Adrenal gland (tissue), 12 donors: Measurements from ENCODE around the gene ARFGAP3. TPM values are rescaled to one million over a fixed set of nuclear protein-coding genes. Genes with fewer than 3 reads are reported as not detected.

Experiments used
- DNase-seq, 7 donors: peaks; one replicate each; pipeline ENCODE4 v3.0.0-alpha.2; 2019 to 2020
- H3K27ac ChIP-seq, 5 donors: fragments of 200-600 bp; sonication (generic) in 4 of 5; 1 replicate in 3 of 5; 2 replicates in 2 of 5; pipeline versions ENCODE4 v1.5.1 to v1.8.0; 2016 to 2020; ENCODE audit warnings: mild to moderate bottlenecking in 1 of 5
- H3K27me3 ChIP-seq: fragments of 200-600 bp; 2 replicates; pipeline ENCODE4 v1.8.0; 2021
- H3K36me3 ChIP-seq, 2 donors: fragments of 200-600 bp; replicated peaks in 1 of 2; 1 replicate in 1 of 2; 2 replicates in 1 of 2; pipeline versions ENCODE4 v1.5.1 to v1.8.0; 2018 to 2022
- H3K4me1 ChIP-seq, 2 donors: fragments of 200-600 bp; replicated peaks in 1 of 2; 1 replicate in 1 of 2; 2 replicates in 1 of 2; pipeline versions ENCODE4 v1.5.1 to v1.8.0; 2018 to 2021
- H3K4me3 ChIP-seq, 4 donors: fragments of 200-600 bp; sonication (generic) in 3 of 4; one replicate each; pipeline ENCODE4 v1.5.1; 2016 to 2018
- H3K9me3 ChIP-seq, 3 donors: fragments of 200-600 bp; sonication (generic) in 1 of 3; replicated peaks in 1 of 3; 1 replicate in 2 of 3; 2 replicates in 1 of 3; pipeline versions ENCODE4 v1.5.1 to v1.8.0; 2016 to 2021
- CTCF ChIP-seq, 6 experiments: fragments of 450-650 bp in 4 of 6; fragments of 200-600 bp in 2 of 6; sonication (generic) in 1 of 6; IDR thresholded peaks; 1 replicate in 5 of 6; 2 replicates in 1 of 6; pipeline versions ENCODE4 v1.5.1 to v1.8.0; 2016 to 2021; ENCODE audit warnings: antibody characterized with exemption in 6 of 6, mild to moderate bottlenecking in 2 of 6, moderate library complexity in 1 of 6
- POLR2A ChIP-seq, 2 donors: fragments of 450-650 bp; IDR thresholded peaks; one replicate each; pipeline ENCODE4 v1.6.1; 2017; ENCODE audit warnings: antibody characterized with exemption in 2 of 2, mild to moderate bottlenecking in 2 of 2, moderate library complexity in 1 of 2
- WGBS, 4 donors: extraction: QIAGEN DNeasy Blood & Tissue Kit in 2 of 4; methylation state at CpG; one replicate each; pipeline versions ENCODE4 v1.1.5 to v1.1.7; 2013 to 2017; 5-methylcytosine and 5-hydroxymethylcytosine counted together
- intact Hi-C, 2 donors: fragments of 100-400 bp; cut with DNase I; formaldehyde crosslinking; loops; one replicate each; pipeline versions ENCODE4 v1.14.1 to v1.15.0; 2022 to 2023
- polyA plus RNA-seq, 3 donors: library from polyadenylated mRNA; stranded (reverse); fragments of 200-250 nt in 2 of 3; fragments of 350-450 nt in 1 of 3; fragmentation: Illumina TruSeq in 1 of 3; extraction: RNeasy Lipid Tissue Mini Kit (QIAGEN cat#74804) in 1 of 3; gene quantifications; one replicate each; pipeline ENCODE4 v1.2.3, GENCODE V29; 2013 to 2014
- total RNA-seq, 9 donors: library from RNA; depleted of rRNA in 4 of 9; stranded (reverse); fragments of >200 nt in 4 of 9; fragments of 120-200 nt in 1 of 9; fragmentation: NEBNext Ultra II Directional in 1 of 9; extraction: Animal tissue kit (Norgen Biotek cat#: 25700) in 1 of 9; gene quantifications; one replicate each; pipeline versions ENCODE4 v1.1.0 to v1.2.4, GENCODE V29; 2013 to 2023
- donor health status: healthy with polysubstance abuse.
- donor health status: Bipolar disorder and iron deficiency.
- donor health status: DM: yes; HTN: yes; CAD: no.
- donor health status: DM: no; HTN: no; CAD: no.
- donor health status: DM: no; HTN: no; CAD: no.
- donor health status: DM: yes; HTN: yes; CAD: no.

The ARFGAP3 gene
- total and polyA plus RNA-seq, 12 donors: 48.7 to 268 (median 118) TPM

- peak in 2 of 7 donors; percentile 27 to 40 for DNase-seq
- intact Hi-C loops: loop anchor here in 1 of 2 donors (5.0 kb wide), 1 partner anchor 158 kb away; no protein-coding TSS in a partner anchor
Observed at GRCh38 chr22:42820045-42820763, 36.9 kb downstream of the ARFGAP3 start.

GRCh38 chr22:42819412-42820044 lies 37.5 kb downstream of the ARFGAP3 start:
- peaks cover 0 to 18% of the 10 kb centered on the region in 2 donors for H3K4me1 ChIP-seq
- intact Hi-C loops: loop anchor here in 1 of 2 donors (5.0 kb wide), 1 partner anchor 157 kb away; no protein-coding TSS in a partner anchor
- no peaks in the 10 kb centered on the region for H3K27me3 ChIP-seq
- TF ChIP-seq POLR2A (IDR thresholded peaks at IDR 0.05) (no peak), CTCF (IDR thresholded peaks at IDR 0.05) (no peak)
- 70 to 79% (median 76%) methylated on average over 8 to 9 of the region's 9 CpGs for WGBS, 4 donors
- peak overlapping the region in 2 of 5 donors; percentile 53 to 56 for H3K27ac ChIP-seq
- no peak overlapping the region for H3K4me3 ChIP-seq
- peak in 2 of 7 donors; percentile 8 to 18 for DNase-seq
- no peaks in the 10 kb centered on the region for H3K9me3 ChIP-seq
- peaks cover 0 to 63% of the 10 kb centered on the region in 2 donors for H3K36me3 ChIP-seq

More at GRCh38 chr22:42820045-42820763, 36.9 kb downstream of the ARFGAP3 start:
- WGBS, 4 donors: 34 to 70% (median 47%) methylated on average over 9 of the region's 9 CpGs
- Histone ChIP-seq H3K27ac (peak overlapping the region in 2 of 5 donors; percentile 53 to 56), H3K4me1 (peaks cover 0 to 16% of the 10 kb centered on the region in 2 donors), H3K27me3 (no peaks in the 10 kb centered on the region), H3K4me3 (no peak overlapping the region), H3K9me3 (no peaks in the 10 kb centered on the region), H3K36me3 (peaks cover 0 to 63% of the 10 kb centered on the region in 2 donors)
- TF ChIP-seq CTCF (IDR thresholded peaks at IDR 0.05): peak in 5 of 6 experiments; percentile 14 to 74 (median 53)
- no peak for TF ChIP-seq POLR2A (IDR thresholded peaks at IDR 0.05)

- 69 to 82% (median 77%) methylated on average over 3 of the region's 3 CpGs for WGBS, 4 donors
- TF ChIP-seq POLR2A (IDR thresholded peaks at IDR 0.05) (no peak), CTCF (IDR thresholded peaks at IDR 0.05) (no peak)
- H3K27ac ChIP-seq: no peak overlapping the region
- peaks cover 0 to 60% of the 10 kb centered on the region in 2 donors for H3K36me3 ChIP-seq
- no peaks in the 10 kb centered on the region for H3K27me3 ChIP-seq
- intact Hi-C loops: no loop called here
- H3K9me3 ChIP-seq: no peaks in the 10 kb centered on the region
- H3K4me3 ChIP-seq: no peak overlapping the region
- DNase-seq: no peak
- H3K4me1 ChIP-seq: peaks cover 5 to 29% of the 10 kb centered on the region in 2 donors
Observed at GRCh38 chr22:42817556-42817955, 39.5 kb downstream of the ARFGAP3 start.

- peaks cover 5 to 29% of the 10 kb centered on the region in 2 donors for H3K4me1 ChIP-seq
- no peaks in the 10 kb centered on the region for H3K9me3 ChIP-seq
- no peak overlapping the region for H3K27ac ChIP-seq
- H3K27me3 ChIP-seq: no peaks in the 10 kb centered on the region
- intact Hi-C loops: no loop called here
- peak in 2 of 7 donors; percentile 5 to 11 for DNase-seq
- no peak overlapping the region for H3K4me3 ChIP-seq
- H3K36me3 ChIP-seq: peaks cover 0 to 50% of the 10 kb centered on the region in 2 donors
- TF ChIP-seq CTCF (IDR thresholded peaks at IDR 0.05) (no peak), POLR2A (IDR thresholded peaks at IDR 0.05) (no peak)
- 92 to 95% (median 93%) methylated on average over 3 of the region's 3 CpGs for WGBS, 4 donors
Observed at GRCh38 chr22:42816336-42816735, 40.7 kb downstream of the ARFGAP3 start.
